ENCODE results near the gene CADM4.
"Not testable (repeated sequence)": the region's sequence is repeated elsewhere in the genome, so short reads cannot be mapped to it uniquely, and the experiment has no call there.

Gene CADM4

GRCh38 chr19:43639519-43640423, at the start of gene CADM4:
TSS of gene CADM4 (minus strand) at chr19:43639850. CDS start at chr19:43639790, 60 bp downstream.
- peak in 1 of 2 experiments; percentile 48 for DNase-seq

GRCh38 chr19:43688059-43688701, 48.5 kb upstream of the CADM4 start:
- no peak for DNase-seq

- DNase-seq: no peak
These were observed 48.0 kb upstream of the CADM4 start for GRCh38 chr19:43687660-43687997.

- no peak for DNase-seq
These were observed 44.7 kb upstream of the CADM4 start for GRCh38 chr19:43684326-43684725.

- DNase-seq: no peak
These were observed 44.3 kb upstream of the CADM4 start for GRCh38 chr19:43683905-43684304.

GRCh38 chr19:43682824-43683661, 43.4 kb upstream of the CADM4 start:
- DNase-seq: no peak

GRCh38 chr19:43682269-43682668, 42.6 kb upstream of the CADM4 start:
- DNase-seq: not testable (repeated sequence)

- DNase-seq: no peak
These were observed 42.2 kb upstream of the CADM4 start for GRCh38 chr19:43681821-43682220.

GRCh38 chr19:43678512-43679261, 39.0 kb upstream of the CADM4 start:
- DNase-seq: no peak

- no peak for DNase-seq
These were observed 36.3 kb upstream of the CADM4 start for GRCh38 chr19:43675906-43676305.

- DNase-seq: no peak
These were observed 35.7 kb upstream of the CADM4 start for GRCh38 chr19:43675269-43675879.

- DNase-seq: no peak
These were observed 34.9 kb upstream of the CADM4 start for GRCh38 chr19:43674596-43674995.

- DNase-seq: no peak
These were observed 34.5 kb upstream of the CADM4 start for GRCh38 chr19:43674183-43674582.

GRCh38 chr19:43673637-43674036, 34.0 kb upstream of the CADM4 start:
- DNase-seq: no peak

- DNase-seq: no peak
These were observed 32.5 kb upstream of the CADM4 start for GRCh38 chr19:43672061-43672679.

GRCh38 chr19:43668406-43669109, 28.9 kb upstream of the CADM4 start:
- DNase-seq: peak; percentile 98 to 99

- no peak for DNase-seq
These were observed 28.3 kb upstream of the CADM4 start for GRCh38 chr19:43667876-43668405.

GRCh38 chr19:43667126-43667875, 27.7 kb upstream of the CADM4 start:
- no peak for DNase-seq

- DNase-seq: no peak
These were observed 24.4 kb upstream of the CADM4 start for GRCh38 chr19:43664018-43664417.

GRCh38 chr19:43662487-43662886, 22.8 kb upstream of the CADM4 start:
- no peak for DNase-seq

All from NCI-H187 (cell line).